Ovary (tissue), 9 donors: ENCODE data around the gene SFXN5. TPM values are rescaled to one million over a fixed set of nuclear protein-coding genes. Genes with fewer than 3 reads are reported as not detected.

Source experiments
- DNase-seq, 5 donors: peaks; one replicate each; pipeline ENCODE4 v3.0.0-alpha.2; 2019 to 2020
- H3K27ac ChIP-seq, 2 donors: fragments of 200-600 bp; one replicate each; pipeline versions ENCODE4 v1.5.1 to v1.8.0; 2019 to 2022
- H3K27me3 ChIP-seq: fragments of 200-600 bp; one replicate; pipeline ENCODE4 v1.8.0; 2022
- H3K36me3 ChIP-seq: fragments of 200-600 bp; sonication (generic); one replicate; pipeline ENCODE4 v1.5.1; 2019
- H3K4me1 ChIP-seq: one replicate; pipeline ENCODE4 v1.8.1; 2013; ENCODE audit warnings: mild to moderate bottlenecking, moderate library complexity; ENCODE audit not compliant: insufficient read depth
- H3K4me3 ChIP-seq: fragments of 200-600 bp; sonication (generic); one replicate; pipeline ENCODE4 v1.5.1; 2017
- H3K9me3 ChIP-seq, 2 donors: fragments of 200-600 bp in 1 of 2; sonication (generic) in 1 of 2; one replicate each; pipeline versions ENCODE4 v1.5.1 to v1.8.1; 2013 to 2019; ENCODE audit warnings: mild to moderate bottlenecking in 1 of 2, moderate library complexity in 1 of 2
- EP300 ChIP-seq: sonication (generic); formaldehyde crosslinking; IDR thresholded peaks from one replicate; pipeline ENCODE4 v1.6.1; 2017; ENCODE audit warnings: antibody characterized with exemption
- POLR2A ChIP-seq: fragments of 450-650 bp; IDR thresholded peaks from one replicate; pipeline ENCODE4 v1.6.1; 2017; ENCODE audit warnings: antibody characterized with exemption, mild to moderate bottlenecking, moderate library complexity
- WGBS, 3 donors: extraction: QIAGEN DNeasy Blood & Tissue Kit in 1 of 3; methylation state at CpG; one replicate each; pipeline versions ENCODE4 v1.1.5 to v1.1.7; 2013 to 2017; 5-methylcytosine and 5-hydroxymethylcytosine counted together
- intact Hi-C, 4 donors: fragments of 100-400 bp; cut with DNase I; formaldehyde crosslinking; loops; one replicate each; pipeline versions ENCODE4 v1.11.0 to v1.15.1; 2022 to 2023
- polyA plus RNA-seq, 2 donors: library from polyadenylated mRNA; stranded (reverse); fragments of 200-250 nt in 1 of 2; fragments of 350-450 nt in 1 of 2; fragmentation: Illumina TruSeq in 1 of 2; extraction: RNeasy Lipid Tissue Mini Kit (QIAGEN cat#74804) in 1 of 2; gene quantifications; one replicate each; pipeline ENCODE4 v1.2.3, GENCODE V29; 2013 to 2014
- total RNA-seq, 7 donors: library from RNA; depleted of rRNA in 2 of 7; stranded (reverse); fragments of >200 nt in 2 of 7; fragmentation: NEBNext Ultra II Directional in 3 of 7; extraction: Animal tissue kit (Norgen Biotek cat#: 25700) in 3 of 7; gene quantifications; one replicate each; pipeline versions ENCODE4 v1.1.0 to v1.2.4, GENCODE V29; 2016 to 2023
- TF ChIP-seq, protein P1 (sequence below), 3 donors: fragments of 450-650 bp in 2 of 3; fragments of 200-600 bp in 1 of 3; IDR thresholded peaks; one replicate each; pipeline versions ENCODE4 v1.5.1 to v1.8.0; 2016 to 2022; ENCODE audit warnings: antibody characterized with exemption in 3 of 3, mild to moderate bottlenecking in 1 of 3
- donor health status: DM: no; HTN: no; CAD: no; lungs with moderate emphysema.
- donor health status: DM: no; HTN: no; CAD: no.
- donor health status: Bipolar disorder and iron deficiency.
- donor health status: DM: yes; HTN: yes; CAD: no.
- donor health status: DM: no; HTN: no; CAD: no.
- donor health status: DM: yes; HTN: yes; CAD: no.

SFXN5 gene
- total and polyA plus RNA-seq, 9 donors, result 4.3 to 19.3 (median 11.6) TPM

DNA sequence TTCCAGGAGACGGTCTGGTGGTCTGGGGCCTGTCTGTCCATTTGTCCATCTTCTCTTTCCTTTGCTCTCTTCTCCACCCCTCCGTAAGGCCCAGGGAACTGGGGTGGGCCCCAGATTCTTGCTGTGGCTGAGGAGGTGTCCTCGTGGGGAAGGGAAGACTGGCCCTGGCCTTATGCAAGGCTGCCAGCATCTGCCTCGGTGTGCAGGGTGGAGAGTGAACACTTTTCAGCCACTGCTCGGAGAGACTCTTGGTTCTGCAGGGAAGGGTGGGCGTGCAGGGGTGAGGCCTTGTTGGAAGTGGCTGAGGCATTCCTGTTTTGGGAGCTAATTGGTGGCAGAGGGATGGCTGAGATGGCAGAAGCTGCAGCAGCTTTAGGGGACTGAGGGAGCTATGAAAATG lies 131.2 kb downstream of the SFXN5 start:
- peaks cover 4% of the 10 kb centered on the region for H3K4me1 ChIP-seq
- no peak for DNase-seq
- 83 to 87% (median 84%) methylated on average over 6 of the region's 6 CpGs for WGBS, 3 donors
- H3K4me3 ChIP-seq, result no peak overlapping the region
- no peak for TF ChIP-seq POLR2A
- intact Hi-C loops, result no loop called here
- no peak overlapping the region for H3K27ac ChIP-seq
- H3K9me3 ChIP-seq, result no peaks in the 10 kb centered on the region
- H3K36me3 ChIP-seq, result no peaks in the 10 kb centered on the region
- no peaks in the 10 kb centered on the region for H3K27me3 ChIP-seq

DNA sequence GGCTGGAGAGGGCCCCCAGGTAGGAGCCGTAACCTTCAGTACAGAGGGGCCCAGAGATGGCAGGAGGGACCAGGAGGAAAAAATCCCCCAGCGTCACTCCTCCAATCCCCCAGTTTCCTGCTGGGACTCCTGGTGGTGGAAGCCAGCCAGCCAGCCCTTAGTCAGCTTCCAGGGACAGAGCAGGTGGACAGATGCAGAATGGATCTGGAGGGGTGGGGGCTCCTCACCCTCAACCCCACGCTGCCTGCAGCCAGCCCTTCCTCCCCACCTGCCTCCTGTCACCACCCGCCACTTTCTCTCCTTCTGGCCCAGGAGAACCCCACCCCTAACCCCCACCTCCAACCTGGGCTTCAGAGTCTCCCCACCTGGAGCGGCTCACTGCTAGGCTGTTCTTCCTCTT lies 133.1 kb downstream of the SFXN5 start:
- no peaks in the 10 kb centered on the region for H3K9me3 ChIP-seq
- DNase-seq, result no peak
- no peaks in the 10 kb centered on the region for H3K27me3 ChIP-seq
- H3K4me1 ChIP-seq, result peaks cover 4% of the 10 kb centered on the region
- intact Hi-C loops, result no loop called here
- no peak for TF ChIP-seq EP300
- TF ChIP-seq POLR2A, result no peak
- TF ChIP-seq, protein P1, sequence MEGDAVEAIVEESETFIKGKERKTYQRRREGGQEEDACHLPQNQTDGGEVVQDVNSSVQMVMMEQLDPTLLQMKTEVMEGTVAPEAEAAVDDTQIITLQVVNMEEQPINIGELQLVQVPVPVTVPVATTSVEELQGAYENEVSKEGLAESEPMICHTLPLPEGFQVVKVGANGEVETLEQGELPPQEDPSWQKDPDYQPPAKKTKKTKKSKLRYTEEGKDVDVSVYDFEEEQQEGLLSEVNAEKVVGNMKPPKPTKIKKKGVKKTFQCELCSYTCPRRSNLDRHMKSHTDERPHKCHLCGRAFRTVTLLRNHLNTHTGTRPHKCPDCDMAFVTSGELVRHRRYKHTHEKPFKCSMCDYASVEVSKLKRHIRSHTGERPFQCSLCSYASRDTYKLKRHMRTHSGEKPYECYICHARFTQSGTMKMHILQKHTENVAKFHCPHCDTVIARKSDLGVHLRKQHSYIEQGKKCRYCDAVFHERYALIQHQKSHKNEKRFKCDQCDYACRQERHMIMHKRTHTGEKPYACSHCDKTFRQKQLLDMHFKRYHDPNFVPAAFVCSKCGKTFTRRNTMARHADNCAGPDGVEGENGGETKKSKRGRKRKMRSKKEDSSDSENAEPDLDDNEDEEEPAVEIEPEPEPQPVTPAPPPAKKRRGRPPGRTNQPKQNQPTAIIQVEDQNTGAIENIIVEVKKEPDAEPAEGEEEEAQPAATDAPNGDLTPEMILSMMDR (IDR thresholded peaks at IDR 0.05), result no peak
- H3K36me3 ChIP-seq, result no peaks in the 10 kb centered on the region
- no peak overlapping the region for H3K4me3 ChIP-seq
- H3K27ac ChIP-seq, result no peak overlapping the region
- 71 to 91% (median 88%) methylated on average over 5 of the region's 5 CpGs for WGBS, 3 donors

DNA sequence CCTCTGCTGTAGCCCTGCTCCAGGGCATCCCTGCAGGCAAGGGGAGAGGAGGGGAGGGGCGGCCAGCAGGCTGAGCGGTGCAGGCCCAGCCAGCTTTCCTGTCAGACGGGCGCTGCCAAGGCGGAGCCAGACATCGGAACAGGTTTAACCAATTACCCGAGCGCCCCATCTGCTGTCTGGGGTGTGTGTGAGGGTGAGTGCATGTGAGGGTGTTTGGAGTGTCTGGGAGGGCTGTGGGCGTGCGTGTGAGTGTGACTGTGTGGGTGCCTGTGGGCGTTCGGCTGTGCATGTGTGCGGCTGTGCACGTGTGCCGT lies 134.2 kb downstream of the SFXN5 start:
- WGBS, 3 donors, result 63 to 78% (median 77%) methylated on average over 15 of the region's 15 CpGs
- H3K4me3 ChIP-seq, result no peak overlapping the region
- peaks cover 4% of the 10 kb centered on the region for H3K4me1 ChIP-seq
- H3K27me3 ChIP-seq, result no peaks in the 10 kb centered on the region
- no peak for DNase-seq
- no peaks in the 10 kb centered on the region for H3K9me3 ChIP-seq
- TF ChIP-seq, protein P1 (IDR thresholded peaks at IDR 0.05), result no peak
- TF ChIP-seq POLR2A, result no peak
- TF ChIP-seq EP300, result no peak
- H3K36me3 ChIP-seq, result no peaks in the 10 kb centered on the region
- intact Hi-C loops, result no loop called here
- H3K27ac ChIP-seq, result no peak overlapping the region

DNA sequence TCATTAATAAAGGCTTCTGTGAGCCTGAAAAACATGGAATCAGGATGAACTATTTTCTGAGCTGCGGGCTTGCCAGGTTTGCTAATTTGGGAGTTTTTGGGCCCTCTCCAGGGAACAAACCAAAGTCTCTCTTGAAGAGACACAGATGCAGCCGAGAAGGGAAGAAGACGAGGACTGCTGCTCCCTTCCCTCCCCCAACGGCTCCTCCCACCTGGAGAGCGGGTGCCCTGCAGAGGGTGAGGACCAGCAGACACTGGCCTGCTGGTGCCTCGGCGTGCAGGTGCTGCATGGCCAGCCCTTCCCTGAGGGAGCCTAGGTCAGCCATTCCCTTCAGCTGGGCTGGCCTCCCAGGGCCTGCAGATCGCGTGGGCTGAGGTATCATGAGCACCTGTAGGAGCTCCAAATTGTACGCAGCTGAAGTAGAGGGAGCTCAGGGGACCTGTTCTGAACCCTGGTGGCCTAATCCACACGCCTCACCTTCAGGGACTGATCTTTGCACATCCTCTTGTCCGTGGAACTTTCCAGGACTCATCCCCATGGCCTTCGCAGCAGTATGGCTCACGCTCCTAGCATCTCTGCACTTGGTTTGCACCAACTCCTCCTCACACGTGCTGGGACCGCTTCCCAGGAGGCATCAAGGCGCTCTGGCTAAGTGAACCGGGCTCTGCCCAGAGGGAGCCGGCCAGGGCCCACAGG lies 134.7 kb downstream of the SFXN5 start:
- intact Hi-C loops, result no loop called here
- no peak overlapping the region for H3K27ac ChIP-seq
- TF ChIP-seq, protein P1 (IDR thresholded peaks at IDR 0.05), result no peak
- TF ChIP-seq POLR2A, result no peak
- TF ChIP-seq EP300, result no peak
- H3K4me1 ChIP-seq, result peaks cover 4% of the 10 kb centered on the region
- WGBS, 3 donors, result 24 to 30% (median 26%) methylated on average over 19 of the region's 19 CpGs
- no peaks in the 10 kb centered on the region for H3K36me3 ChIP-seq
- H3K9me3 ChIP-seq, result no peaks in the 10 kb centered on the region
- DNase-seq, result no peak
- H3K27me3 ChIP-seq, result no peaks in the 10 kb centered on the region
- H3K4me3 ChIP-seq, result no peak overlapping the region

DNA sequence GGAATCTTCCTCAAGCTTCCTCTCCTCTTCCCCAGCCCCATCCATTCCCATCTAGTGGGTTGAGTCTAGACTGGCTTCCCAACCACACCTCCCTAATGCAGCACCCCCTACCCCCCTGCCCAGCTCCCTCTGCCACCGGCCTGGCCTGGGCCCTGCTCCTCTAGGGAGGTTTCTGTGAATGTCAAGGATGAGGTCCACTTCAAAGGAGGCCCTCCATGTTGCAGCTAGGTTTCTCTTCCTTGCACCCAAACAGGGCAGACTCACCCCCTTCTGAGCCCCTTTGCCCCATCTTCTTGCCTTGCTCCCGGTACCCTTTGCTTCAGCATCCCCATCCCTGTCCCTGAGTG lies 135.9 kb downstream of the SFXN5 start:
- WGBS, 3 donors, result 67 to 87% (median 83%) methylated on average over 2 of the region's 2 CpGs
- intact Hi-C loops, result no loop called here
- H3K27me3 ChIP-seq, result no peaks in the 10 kb centered on the region
- DNase-seq, result no peak
- TF ChIP-seq POLR2A (no peak), EP300 (no peak)
- TF ChIP-seq, protein P1 (IDR thresholded peaks at IDR 0.05), result no peak
- H3K4me3 ChIP-seq, result no peak overlapping the region
- no peaks in the 10 kb centered on the region for H3K9me3 ChIP-seq
- H3K36me3 ChIP-seq, result no peaks in the 10 kb centered on the region
- no peak overlapping the region for H3K27ac ChIP-seq
- H3K4me1 ChIP-seq, result peaks cover 4% of the 10 kb centered on the region
